ENCODE data around the gene AGR2.

AGR2 gene

DNA sequence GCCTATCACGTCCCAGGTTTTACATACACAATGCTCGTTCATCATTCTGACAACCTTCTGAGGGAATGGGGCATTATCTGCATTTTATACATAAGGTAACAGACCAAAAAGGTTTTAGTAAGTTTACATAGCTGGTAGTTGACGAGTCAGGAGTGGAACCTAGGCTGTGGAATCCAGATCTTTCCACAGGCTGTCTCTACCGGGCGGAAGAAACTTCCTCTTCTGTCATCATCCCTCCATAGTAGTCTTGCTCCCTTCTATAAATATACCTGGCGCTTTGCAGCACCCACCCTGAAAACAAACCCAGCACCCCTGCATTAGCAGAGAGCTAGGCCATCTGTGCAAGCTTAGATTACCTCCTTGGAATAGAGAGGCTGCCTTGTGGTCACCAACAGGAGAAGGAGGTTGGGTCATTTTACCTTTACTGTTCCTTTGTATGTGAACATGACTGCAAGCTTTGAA lies 49.9 kb downstream of the AGR2 start:
- TF ChIP-seq CTCF (IDR thresholded peaks at IDR 0.05): no peak

DNA sequence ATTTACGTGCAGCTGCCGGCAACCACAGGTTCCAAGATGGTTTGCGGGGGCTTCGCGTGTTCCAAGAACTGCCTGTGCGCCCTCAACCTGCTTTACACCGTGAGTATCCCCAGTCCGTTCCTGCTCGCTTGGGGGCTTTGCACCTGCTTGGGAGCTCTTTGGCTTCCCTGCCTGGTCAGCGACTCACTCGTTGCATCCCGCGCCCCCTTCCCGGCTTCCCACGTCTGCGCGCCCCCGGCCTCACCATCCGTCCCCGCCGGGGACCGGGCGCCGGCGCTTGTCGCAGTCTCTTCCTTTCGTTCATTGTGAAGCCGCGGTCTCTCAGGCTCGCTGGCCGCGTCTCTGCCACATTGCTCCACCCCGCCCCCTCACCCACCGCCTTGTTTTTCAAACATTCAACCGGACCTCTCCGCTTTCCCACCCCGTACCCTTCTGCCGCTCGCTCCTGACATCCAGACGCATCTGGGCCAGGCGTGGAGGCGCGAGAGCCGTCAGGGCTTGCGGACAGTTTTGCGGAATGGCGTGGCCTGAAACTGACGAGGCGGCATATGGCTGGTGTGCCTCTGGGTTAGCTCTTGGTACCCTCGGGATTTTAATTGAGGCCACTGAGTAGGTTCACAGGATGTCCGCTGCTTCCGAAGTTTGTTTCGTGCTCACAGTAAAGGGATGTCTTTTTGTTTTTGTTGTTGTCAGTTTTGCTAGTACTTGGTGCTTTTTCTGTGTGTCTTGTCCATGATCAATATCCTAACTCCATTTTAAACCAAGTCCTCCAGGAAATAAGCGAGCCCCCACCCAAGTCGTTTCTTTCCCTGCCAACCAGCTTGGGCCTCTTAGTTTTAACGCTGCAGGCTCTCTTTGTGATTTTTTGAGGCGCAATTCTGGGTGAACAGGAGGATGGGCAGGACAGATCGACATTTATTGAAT lies 50.6 kb downstream of the AGR2 start:
- TF ChIP-seq CTCF (IDR thresholded peaks at IDR 0.05): no peak

GRCh38 chr7:16753102-16753931 lies 51.5 kb downstream of the AGR2 start, which contains the start of gene TSPAN13:
TSS of gene TSPAN13 (plus strand) at chr7:16753755. CDS start at chr7:16753968, 213 bp downstream.
- TF ChIP-seq CTCF (IDR thresholded peaks at IDR 0.05): no peak

DNA sequence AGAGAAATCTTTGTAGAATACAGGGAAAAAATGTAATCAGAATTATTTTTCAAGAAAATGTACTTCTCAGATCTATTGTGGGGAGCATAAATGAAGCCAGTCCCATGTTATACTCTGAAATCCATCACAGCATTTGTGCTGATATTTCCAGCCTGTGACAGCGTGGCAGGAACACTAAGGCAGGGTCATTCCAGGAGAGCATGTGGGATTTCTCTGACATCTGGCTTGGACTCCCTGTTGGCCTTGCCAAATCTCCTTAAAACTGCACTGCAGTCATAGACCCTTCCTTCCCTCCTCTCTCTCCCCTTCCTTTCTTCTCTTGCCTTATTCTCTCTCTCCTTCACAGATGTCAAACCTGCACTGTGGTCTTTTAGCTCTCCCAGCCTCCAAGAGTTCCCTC lies 57.7 kb downstream of the AGR2 start:
- TF ChIP-seq CTCF (IDR thresholded peaks at IDR 0.05): no peak

DNA sequence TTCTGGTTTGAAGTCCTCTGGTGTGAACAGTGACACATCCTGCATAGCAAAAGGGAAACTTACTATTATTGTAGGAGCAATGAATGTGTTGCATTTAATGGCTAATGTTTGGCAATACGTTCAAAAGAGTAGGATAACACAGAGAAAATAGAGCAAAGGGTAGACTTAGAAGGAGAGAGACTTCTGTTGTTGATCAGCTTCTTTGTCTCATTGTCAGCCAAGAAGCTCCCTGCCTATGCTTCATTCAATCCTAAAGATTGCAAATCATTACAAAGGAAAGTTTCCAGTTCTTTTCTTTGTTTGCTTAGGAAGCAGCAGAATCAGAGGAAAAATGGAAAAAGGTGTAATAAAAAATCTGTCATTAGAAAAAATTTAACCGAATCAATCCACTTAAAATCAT lies 59.2 kb downstream of the AGR2 start:
- TF ChIP-seq CTCF (IDR thresholded peaks at IDR 0.05): no peak

GRCh38 chr7:16744518-16745250 lies 60.1 kb downstream of the AGR2 start:
- no peak for TF ChIP-seq CTCF (IDR thresholded peaks at IDR 0.05)

DNA sequence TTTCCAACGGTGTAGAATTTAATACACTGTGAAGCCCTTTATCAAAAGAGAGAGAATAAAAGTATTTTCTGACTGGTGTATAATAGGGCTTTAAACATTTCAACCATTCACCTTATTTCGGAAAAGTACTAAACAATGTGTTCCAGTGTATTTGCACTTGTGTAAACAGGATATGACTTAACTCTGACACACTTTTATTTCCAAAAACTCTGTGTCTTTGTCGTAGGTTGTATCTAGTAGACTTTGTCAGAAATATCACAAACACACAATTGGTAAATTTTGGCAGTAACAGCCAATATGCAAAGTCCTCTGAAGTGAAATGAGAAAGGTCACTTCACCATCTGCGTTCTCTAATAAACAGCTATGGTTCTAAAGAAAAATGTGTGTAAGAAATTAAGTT lies 61.6 kb downstream of the AGR2 start:
- TF ChIP-seq CTCF (IDR thresholded peaks at IDR 0.05): no peak

All from LNCAP (cell line).